ENCODE data around the gene NLGN1.

NLGN1 gene

DNA sequence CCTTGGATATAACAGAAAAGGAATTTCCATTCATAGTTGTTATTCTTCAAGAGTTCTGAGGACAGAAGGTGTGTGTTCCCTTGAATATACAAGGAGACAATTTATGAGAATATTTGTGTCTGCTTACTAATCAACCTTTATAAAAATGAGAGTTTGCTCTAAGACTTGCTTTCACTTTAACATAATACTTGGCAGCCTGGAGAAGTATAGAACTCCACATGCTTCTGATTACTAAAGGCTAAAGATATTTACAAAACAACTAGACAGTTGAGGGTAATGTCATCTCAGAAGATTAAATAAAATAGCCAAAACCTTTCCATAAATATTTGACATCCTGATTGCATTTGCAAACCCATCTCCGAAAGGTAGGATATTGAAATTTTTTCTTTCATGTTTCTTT is 734.5 kb downstream of the NLGN1 start:
- no peaks in the 10 kb centered on the region for H3K27me3 ChIP-seq (ENCODE audit: control insufficient read depth, insufficient read depth, low read length)
- no peaks in the 10 kb centered on the region for H3K9me3 ChIP-seq (ENCODE audit: control insufficient read depth, insufficient read depth, low read depth, low read length)
- no peaks in the 10 kb centered on the region for H3K4me1 ChIP-seq (ENCODE audit: control insufficient read depth, insufficient read depth, low read length)
- no peak overlapping the region for H3K9ac ChIP-seq (ENCODE audit: low read length)
- H3K36me3 ChIP-seq (ENCODE audit: control insufficient read depth, insufficient read depth, low read length), result no peaks in the 10 kb centered on the region
- H3K4me3 ChIP-seq (ENCODE audit: low read depth, low read length), result no peak overlapping the region
- no peak overlapping the region for H3K27ac ChIP-seq (ENCODE audit: low read depth, low read length)

- Histone ChIP-seq H3K4me3 (ENCODE audit: low read depth, low read length) (no peak overlapping the region), H3K9ac (ENCODE audit: low read length) (no peak overlapping the region), H3K27me3 (ENCODE audit: control insufficient read depth, insufficient read depth, low read length) (no peaks in the 10 kb centered on the region), H3K9me3 (ENCODE audit: control insufficient read depth, insufficient read depth, low read depth, low read length) (no peaks in the 10 kb centered on the region), H3K4me1 (ENCODE audit: control insufficient read depth, insufficient read depth, low read length) (no peaks in the 10 kb centered on the region), H3K36me3 (ENCODE audit: control insufficient read depth, insufficient read depth, low read length) (no peaks in the 10 kb centered on the region), H3K27ac (ENCODE audit: low read depth, low read length) (no peak overlapping the region)
Observed at GRCh38 chr3:174132421-174133042, 735.0 kb downstream of the NLGN1 start.

DNA sequence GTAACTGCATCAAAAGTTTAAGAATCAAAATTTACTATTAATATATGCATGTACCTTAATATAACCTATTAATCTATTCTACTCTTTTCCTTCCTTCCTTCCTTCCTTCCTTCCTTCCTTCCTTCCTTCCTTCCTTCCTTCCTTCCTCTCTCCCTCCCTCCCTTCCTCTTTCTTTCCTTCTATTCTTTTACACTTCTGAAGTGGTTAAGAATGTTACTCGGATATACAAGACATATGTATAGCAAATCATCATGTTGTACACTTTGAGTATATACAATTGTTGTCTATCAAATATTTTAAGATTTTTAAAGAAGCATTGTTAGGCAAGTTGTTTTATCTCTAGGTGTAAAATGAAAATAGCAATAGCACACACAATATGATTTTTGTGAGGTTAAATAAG is 748.5 kb downstream of the NLGN1 start:
- no peaks in the 10 kb centered on the region for H3K9me3 ChIP-seq (ENCODE audit: control insufficient read depth, insufficient read depth, low read depth, low read length)
- peaks cover 6% of the 10 kb centered on the region; the same call in 1 of the 2 replicates for H3K4me1 ChIP-seq (ENCODE audit: control insufficient read depth, insufficient read depth, low read length)
- H3K27me3 ChIP-seq (ENCODE audit: control insufficient read depth, insufficient read depth, low read length), result no peaks in the 10 kb centered on the region
- H3K9ac ChIP-seq (ENCODE audit: low read length), result no peak overlapping the region
- no peak overlapping the region for H3K27ac ChIP-seq (ENCODE audit: low read depth, low read length)
- no peaks in the 10 kb centered on the region for H3K36me3 ChIP-seq (ENCODE audit: control insufficient read depth, insufficient read depth, low read length)
- H3K4me3 ChIP-seq (ENCODE audit: low read depth, low read length), result no peak overlapping the region

DNA sequence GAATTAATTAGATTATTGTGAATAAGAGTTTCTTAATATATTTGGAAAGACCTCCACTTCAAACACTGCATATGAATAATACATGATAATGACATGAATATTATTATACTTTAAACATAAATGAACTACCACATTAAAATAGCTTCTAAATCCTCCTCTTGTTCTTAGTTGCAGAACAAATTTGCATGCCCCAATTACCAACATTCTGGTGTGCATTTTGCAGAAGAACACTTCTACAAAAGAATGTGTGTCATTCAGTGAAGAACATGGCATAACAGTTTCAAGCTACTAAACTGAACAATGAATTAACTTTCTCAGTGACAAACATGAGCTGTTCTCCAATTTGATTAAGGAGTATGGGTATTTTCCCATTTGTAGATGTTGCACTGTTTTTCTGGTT is 750.3 kb downstream of the NLGN1 start:
- Histone ChIP-seq H3K27ac (ENCODE audit: low read depth, low read length) (no peak overlapping the region), H3K27me3 (ENCODE audit: control insufficient read depth, insufficient read depth, low read length) (no peaks in the 10 kb centered on the region), H3K4me3 (ENCODE audit: low read depth, low read length) (no peak overlapping the region), H3K9ac (ENCODE audit: low read length) (no peak overlapping the region), H3K4me1 (ENCODE audit: control insufficient read depth, insufficient read depth, low read length) (peaks cover 6% of the 10 kb centered on the region; the same call in 1 of the 2 replicates), H3K36me3 (ENCODE audit: control insufficient read depth, insufficient read depth, low read length) (no peaks in the 10 kb centered on the region), H3K9me3 (ENCODE audit: control insufficient read depth, insufficient read depth, low read depth, low read length) (no peaks in the 10 kb centered on the region)

- H3K9me3 ChIP-seq (ENCODE audit: control insufficient read depth, insufficient read depth, low read depth, low read length), result no peaks in the 10 kb centered on the region
- H3K27ac ChIP-seq (ENCODE audit: low read depth, low read length), result no peak overlapping the region
- H3K27me3 ChIP-seq (ENCODE audit: control insufficient read depth, insufficient read depth, low read length), result no peaks in the 10 kb centered on the region
- no peaks in the 10 kb centered on the region for H3K36me3 ChIP-seq (ENCODE audit: control insufficient read depth, insufficient read depth, low read length)
- H3K4me3 ChIP-seq (ENCODE audit: low read depth, low read length), result no peak overlapping the region
- H3K4me1 ChIP-seq (ENCODE audit: control insufficient read depth, insufficient read depth, low read length), result peaks cover 11% of the 10 kb centered on the region
- no peak overlapping the region for H3K9ac ChIP-seq (ENCODE audit: low read length)
Observed at GRCh38 chr3:174153871-174154270, 756.3 kb downstream of the NLGN1 start.

DNA sequence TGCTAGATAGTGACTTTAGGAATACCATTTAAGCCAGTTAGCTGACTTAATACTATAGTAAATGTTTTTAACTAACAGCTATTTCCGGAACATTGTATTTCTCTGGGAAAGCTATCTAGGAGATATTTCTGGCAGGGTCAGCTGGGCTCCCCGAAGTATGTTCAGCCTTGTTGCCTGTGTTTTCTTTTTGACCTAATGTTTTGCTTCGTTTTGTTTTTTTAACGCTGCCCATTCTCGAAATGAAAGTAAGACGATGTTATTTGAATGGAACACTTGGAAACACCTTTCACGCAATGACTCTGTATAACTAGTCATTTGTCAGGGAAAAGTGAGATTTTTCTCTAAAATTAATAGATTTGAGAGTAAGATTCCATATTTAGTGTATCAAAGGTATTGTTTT is 758.7 kb downstream of the NLGN1 start:
- Histone ChIP-seq H3K36me3 (ENCODE audit: control insufficient read depth, insufficient read depth, low read length) (no peaks in the 10 kb centered on the region), H3K9ac (ENCODE audit: low read length) (no peak overlapping the region), H3K9me3 (ENCODE audit: control insufficient read depth, insufficient read depth, low read depth, low read length) (no peaks in the 10 kb centered on the region), H3K27me3 (ENCODE audit: control insufficient read depth, insufficient read depth, low read length) (no peaks in the 10 kb centered on the region), H3K27ac (ENCODE audit: low read depth, low read length) (no peak overlapping the region), H3K4me3 (ENCODE audit: low read depth, low read length) (no peak overlapping the region), H3K4me1 (ENCODE audit: control insufficient read depth, insufficient read depth, low read length) (peaks cover 15% of the 10 kb centered on the region)

DNA sequence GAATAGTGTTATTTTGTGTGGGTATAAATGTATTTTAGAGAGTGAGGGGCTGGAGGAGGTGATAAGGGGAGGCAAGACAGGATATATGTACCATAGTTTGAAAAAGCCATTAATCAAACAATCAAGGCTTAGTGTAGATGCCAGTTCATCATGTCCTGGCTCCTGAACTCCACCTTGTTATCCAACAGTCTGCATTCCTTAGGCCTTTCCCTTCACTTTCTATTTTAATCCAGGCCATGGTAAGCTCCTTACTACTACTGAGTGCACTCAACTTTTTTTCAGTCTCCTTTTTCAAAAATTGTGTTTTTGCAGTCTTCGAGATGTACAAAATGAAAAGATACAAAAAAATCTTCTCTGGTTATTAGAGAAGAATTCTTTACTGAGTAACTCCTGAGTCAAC is 761.1 kb downstream of the NLGN1 start:
- no peaks in the 10 kb centered on the region for H3K27me3 ChIP-seq (ENCODE audit: control insufficient read depth, insufficient read depth, low read length)
- no peaks in the 10 kb centered on the region for H3K36me3 ChIP-seq (ENCODE audit: control insufficient read depth, insufficient read depth, low read length)
- no peak overlapping the region for H3K4me3 ChIP-seq (ENCODE audit: low read depth, low read length)
- peaks cover 7% of the 10 kb centered on the region; the same call in 1 of the 2 replicates for H3K9me3 ChIP-seq (ENCODE audit: control insufficient read depth, insufficient read depth, low read depth, low read length)
- H3K9ac ChIP-seq (ENCODE audit: low read length), result no peak overlapping the region
- H3K27ac ChIP-seq (ENCODE audit: low read depth, low read length), result no peak overlapping the region
- peaks cover 15% of the 10 kb centered on the region for H3K4me1 ChIP-seq (ENCODE audit: control insufficient read depth, insufficient read depth, low read length)

GRCh38 chr3:174159604-174160003 is 762.1 kb downstream of the NLGN1 start:
- Histone ChIP-seq H3K4me3 (ENCODE audit: low read depth, low read length) (no peak overlapping the region), H3K27ac (ENCODE audit: low read depth, low read length) (no peak overlapping the region), H3K36me3 (ENCODE audit: control insufficient read depth, insufficient read depth, low read length) (no peaks in the 10 kb centered on the region), H3K9ac (ENCODE audit: low read length) (no peak overlapping the region), H3K4me1 (ENCODE audit: control insufficient read depth, insufficient read depth, low read length) (peaks cover 15% of the 10 kb centered on the region), H3K27me3 (ENCODE audit: control insufficient read depth, insufficient read depth, low read length) (no peaks in the 10 kb centered on the region), H3K9me3 (ENCODE audit: control insufficient read depth, insufficient read depth, low read depth, low read length) (peaks cover 16% of the 10 kb centered on the region)

- H3K9ac ChIP-seq (ENCODE audit: low read length), result no peak overlapping the region
- no peaks in the 10 kb centered on the region for H3K36me3 ChIP-seq (ENCODE audit: control insufficient read depth, insufficient read depth, low read length)
- peaks cover 22% of the 10 kb centered on the region for H3K9me3 ChIP-seq (ENCODE audit: control insufficient read depth, insufficient read depth, low read depth, low read length)
- H3K27ac ChIP-seq (ENCODE audit: low read depth, low read length), result no peak overlapping the region
- H3K4me3 ChIP-seq (ENCODE audit: low read depth, low read length), result no peak overlapping the region
- H3K27me3 ChIP-seq (ENCODE audit: control insufficient read depth, insufficient read depth, low read length), result no peaks in the 10 kb centered on the region
- H3K4me1 ChIP-seq (ENCODE audit: control insufficient read depth, insufficient read depth, low read length), result peaks cover 13% of the 10 kb centered on the region
Observed at GRCh38 chr3:174162550-174162949, 765.0 kb downstream of the NLGN1 start.

- Histone ChIP-seq H3K27me3 (ENCODE audit: control insufficient read depth, insufficient read depth, low read length) (no peaks in the 10 kb centered on the region), H3K4me3 (ENCODE audit: low read depth, low read length) (no peak overlapping the region), H3K9me3 (ENCODE audit: control insufficient read depth, insufficient read depth, low read depth, low read length) (peaks cover 22% of the 10 kb centered on the region), H3K36me3 (ENCODE audit: control insufficient read depth, insufficient read depth, low read length) (no peaks in the 10 kb centered on the region), H3K27ac (ENCODE audit: low read depth, low read length) (no peak overlapping the region), H3K9ac (ENCODE audit: low read length) (no peak overlapping the region), H3K4me1 (ENCODE audit: control insufficient read depth, insufficient read depth, low read length) (no peaks in the 10 kb centered on the region)
Observed at GRCh38 chr3:174168026-174168425, 770.5 kb downstream of the NLGN1 start.

GRCh38 chr3:174168538-174169254 is 771.2 kb downstream of the NLGN1 start:
- Histone ChIP-seq H3K9me3 (ENCODE audit: control insufficient read depth, insufficient read depth, low read depth, low read length) (peaks cover 18% of the 10 kb centered on the region), H3K27ac (ENCODE audit: low read depth, low read length) (no peak overlapping the region), H3K4me1 (ENCODE audit: control insufficient read depth, insufficient read depth, low read length) (no peaks in the 10 kb centered on the region), H3K27me3 (ENCODE audit: control insufficient read depth, insufficient read depth, low read length) (no peaks in the 10 kb centered on the region), H3K9ac (ENCODE audit: low read length) (no peak overlapping the region), H3K4me3 (ENCODE audit: low read depth, low read length) (no peak overlapping the region), H3K36me3 (ENCODE audit: control insufficient read depth, insufficient read depth, low read length) (no peaks in the 10 kb centered on the region)

Data from HUES6 (cell line).